ENCODE data around the gene CRACDL.

CRACDL gene, protein sequence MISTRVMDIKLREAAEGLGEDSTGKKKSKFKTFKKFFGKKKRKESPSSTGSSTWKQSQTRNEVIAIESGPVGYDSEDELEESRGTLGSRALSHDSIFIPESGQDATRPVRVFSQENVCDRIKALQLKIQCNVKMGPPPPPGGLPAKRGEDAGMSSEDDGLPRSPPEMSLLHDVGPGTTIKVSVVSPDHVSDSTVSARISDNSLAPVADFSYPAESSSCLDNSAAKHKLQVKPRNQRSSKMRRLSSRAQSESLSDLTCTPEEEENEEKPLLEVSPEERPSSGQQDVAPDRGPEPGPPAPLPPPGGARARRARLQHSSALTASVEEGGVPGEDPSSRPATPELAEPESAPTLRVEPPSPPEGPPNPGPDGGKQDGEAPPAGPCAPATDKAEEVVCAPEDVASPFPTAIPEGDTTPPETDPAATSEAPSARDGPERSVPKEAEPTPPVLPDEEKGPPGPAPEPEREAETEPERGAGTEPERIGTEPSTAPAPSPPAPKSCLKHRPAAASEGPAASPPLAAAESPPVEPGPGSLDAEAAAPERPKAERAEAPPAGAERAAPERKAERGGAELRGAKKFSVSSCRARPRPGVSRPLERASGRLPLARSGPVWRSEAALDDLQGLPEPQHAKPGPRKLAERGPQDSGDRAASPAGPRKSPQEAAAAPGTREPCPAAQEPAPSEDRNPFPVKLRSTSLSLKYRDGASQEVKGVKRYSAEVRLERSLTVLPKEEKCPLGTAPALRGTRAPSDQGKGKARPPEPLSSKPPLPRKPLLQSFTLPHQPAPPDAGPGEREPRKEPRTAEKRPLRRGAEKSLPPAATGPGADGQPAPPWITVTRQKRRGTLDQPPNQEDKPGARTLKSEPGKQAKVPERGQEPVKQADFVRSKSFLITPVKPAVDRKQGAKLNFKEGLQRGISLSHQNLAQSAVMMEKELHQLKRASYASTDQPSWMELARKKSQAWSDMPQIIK

DNA sequence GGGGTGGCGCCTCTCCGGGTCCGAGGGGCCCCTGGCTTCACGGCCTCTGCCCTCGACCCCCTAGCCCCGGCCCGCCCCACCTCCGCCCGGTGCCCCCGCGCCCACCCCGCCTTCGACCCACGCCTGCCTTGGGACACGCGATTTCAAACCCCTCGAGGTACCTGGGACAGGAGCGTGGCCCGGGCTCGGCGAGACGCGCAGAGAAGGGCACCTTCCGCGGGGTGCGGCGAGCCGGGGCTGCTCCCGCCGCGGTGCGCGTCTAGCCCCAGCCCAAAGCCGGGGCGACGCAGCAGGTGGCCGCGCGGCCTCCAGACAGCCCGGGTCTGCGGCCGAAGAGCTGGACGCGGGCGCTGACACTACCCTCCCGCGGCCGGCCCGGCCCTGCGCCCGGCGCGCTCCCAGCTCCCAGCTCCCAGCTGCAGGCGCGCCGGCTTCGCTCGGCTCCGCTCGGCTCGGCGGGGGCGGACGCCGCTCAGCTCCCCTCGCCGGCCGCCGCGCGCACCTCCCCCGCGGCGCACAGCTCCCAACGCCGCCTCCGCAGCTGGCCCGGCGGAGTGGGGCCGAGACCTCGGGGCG, at the start of gene CRACDL:
Gene CRACDL (minus strand): TSS at position 449 of the 576 bp plus-strand sequence. CDS start 89,425 bp downstream, outside the sequence.
- no peak for DNase-seq

DNA sequence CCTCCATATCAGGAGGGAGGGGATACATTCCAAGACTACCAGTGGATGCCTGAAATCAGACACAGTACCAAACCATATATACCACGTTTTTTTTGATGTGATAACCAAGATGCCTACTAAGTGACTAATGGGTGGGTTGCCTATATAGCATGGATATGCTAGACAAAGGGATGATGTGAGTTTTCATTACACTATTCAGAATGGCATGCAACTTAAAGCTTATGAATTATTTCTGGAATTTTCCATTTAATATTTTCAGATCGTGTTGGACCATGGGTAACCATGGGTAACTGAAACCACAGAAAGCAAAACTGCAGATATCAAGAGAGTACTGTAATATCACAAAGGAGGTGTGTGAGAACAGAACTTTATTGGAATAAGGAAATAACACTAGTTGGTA, 39.6 kb upstream of the CRACDL start:
- no peak for DNase-seq

DNA sequence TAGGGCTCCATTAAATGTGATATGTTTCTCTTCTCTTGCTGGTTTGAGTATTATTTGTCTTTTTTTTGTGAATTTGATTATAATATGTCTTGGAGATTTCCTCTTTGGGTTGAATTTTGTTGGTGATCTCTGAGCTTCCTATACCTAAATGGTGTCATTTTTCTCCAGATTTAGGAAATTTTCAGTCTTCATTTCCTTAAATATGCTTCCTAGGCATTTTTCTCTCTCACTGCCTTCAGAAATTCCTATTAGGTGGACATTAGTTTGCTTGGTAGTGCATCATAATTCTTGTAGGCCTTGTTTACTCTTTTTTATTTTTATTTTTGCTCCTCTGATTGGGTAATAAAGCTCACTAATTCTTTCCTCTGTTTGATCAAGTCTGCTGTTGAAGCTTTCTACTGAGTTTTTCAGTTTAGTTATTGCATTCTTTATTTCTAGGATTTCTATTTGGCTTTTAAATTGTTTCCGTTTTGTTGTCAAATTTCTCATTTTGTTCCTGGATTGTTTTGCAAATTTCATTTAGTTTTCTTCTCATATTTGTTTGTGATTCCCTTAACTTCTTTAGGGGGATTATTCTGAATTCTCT, 36.6 kb upstream of the CRACDL start:
- no peak for DNase-seq

DNA sequence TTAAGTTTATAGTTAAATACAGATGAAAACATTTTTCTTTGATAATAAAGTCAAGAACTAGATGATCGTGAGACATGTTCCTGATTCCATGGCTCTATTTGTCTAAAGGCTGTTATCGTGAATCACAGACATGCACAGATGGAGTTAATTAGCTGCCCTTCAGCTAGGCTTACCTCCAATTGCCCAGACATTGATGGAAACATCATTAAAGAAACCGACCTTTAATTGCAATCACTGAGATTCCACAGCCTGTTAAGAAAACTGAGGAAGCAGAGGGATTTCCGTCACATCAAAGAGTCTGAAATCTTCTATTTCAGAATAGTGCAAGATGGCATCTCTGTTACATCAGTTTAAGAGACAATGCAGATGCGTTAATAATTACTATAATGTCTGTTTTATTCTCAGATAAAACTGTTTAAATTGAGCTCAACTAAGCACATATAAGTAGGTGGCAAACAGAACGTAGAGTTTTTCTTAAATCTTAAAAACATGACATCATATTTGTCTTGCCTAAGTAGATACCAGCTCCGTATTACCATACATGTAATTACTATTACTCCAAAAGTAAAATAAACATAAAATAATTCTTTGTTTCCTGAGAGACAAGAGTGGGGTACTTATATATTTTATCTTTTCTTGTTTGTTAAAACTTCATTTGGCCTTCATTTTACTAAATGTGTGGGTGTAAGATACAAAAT, 23.9 kb upstream of the CRACDL start:
- DNase-seq = no peak

DNA sequence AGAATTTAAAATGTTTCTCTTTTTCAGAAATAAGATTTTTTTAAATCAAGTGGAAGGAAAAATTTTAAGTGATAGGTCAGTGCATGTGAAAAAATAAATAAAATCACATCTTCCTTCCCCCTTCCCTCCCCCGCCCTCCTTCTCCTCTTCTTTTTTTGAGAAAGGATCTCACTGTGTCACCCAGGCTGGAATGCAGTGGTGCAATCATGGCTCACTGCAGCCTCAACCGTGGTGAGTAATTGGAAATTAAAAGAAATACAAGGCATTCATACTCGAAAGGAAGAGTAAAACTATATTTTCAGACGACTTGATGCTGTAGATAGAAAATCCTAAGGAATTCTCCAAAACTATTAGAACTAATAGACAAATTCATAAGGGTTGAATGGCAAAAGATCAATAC, 16.9 kb upstream of the CRACDL start:
- no peak for DNase-seq

DNA sequence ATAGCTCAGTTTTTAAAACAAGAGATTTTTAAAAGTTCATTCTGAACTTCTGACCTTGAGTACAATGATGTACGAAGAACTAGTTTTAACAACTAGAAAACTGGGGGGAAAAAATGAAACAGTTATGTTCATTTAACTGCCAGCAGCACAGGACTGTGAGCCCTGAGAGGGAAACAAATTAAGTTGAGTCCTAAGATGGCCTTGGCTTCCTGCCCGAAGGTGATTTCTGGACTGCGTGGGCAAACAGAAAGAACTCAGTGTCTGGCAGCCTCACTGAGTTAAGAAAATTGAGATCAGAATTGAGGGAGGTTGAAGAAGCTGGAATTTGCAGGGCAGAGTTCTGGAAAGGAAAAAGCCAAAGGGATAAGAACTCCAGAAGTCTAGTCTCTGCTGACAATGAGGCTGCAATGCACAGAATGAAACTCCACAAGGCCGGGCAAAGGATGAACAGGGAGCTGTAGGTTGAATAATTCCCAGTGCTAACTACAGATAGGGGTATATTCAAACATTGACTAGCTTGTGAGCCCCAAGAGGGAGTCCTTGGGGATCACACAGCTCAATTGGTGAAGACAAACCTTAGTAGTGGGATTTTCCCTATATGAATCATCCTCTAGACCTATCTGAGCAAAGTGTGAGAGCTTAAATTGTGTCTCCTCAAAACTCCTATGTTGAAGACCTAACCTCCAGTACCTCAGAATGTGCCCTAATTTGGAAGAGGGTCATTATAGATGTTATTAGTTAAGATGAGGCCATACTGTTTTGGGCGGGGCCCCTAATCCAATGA, 13.1 kb upstream of the CRACDL start:
- DNase-seq = no peak

DNA sequence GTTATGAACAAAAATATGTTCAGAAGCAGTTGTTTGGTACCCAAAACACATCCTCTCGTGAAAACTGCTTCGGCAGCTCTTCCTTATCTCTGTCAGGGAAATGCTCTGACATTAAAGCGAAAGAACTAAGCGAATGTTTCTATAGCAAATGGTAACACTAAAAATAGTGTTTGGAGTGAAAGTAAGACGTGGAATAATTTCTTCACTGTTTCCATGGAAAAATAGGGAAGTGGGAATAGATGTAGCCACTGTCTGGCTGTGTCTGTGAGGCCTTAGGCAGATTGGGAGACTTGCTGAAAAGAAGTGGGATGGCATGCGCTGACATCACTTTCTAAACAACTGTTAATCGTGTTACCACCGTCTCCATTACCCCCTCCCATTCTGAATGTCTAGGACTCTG, 11.5 kb upstream of the CRACDL start:
- no peak for DNase-seq

DNA sequence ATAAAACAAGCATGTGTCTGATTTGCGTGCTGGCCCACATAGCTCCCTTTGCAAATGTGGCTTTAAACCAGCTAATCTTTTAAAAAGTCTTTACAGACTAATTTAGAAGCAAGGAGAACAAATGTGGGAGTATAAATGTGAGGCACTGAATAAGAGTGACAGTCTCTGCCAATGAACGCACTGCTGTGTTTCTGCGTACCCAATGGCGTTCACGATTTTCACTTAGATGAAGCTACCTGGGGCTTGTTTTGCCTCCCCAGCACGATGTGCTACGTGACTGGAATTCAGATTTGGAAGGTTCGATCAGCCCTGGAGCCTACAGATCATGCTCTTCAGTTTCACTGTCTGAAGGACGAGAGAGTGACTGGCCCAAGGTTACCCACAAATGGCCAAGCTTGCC, 10.8 kb upstream of the CRACDL start:
- DNase-seq = no peak

DNA sequence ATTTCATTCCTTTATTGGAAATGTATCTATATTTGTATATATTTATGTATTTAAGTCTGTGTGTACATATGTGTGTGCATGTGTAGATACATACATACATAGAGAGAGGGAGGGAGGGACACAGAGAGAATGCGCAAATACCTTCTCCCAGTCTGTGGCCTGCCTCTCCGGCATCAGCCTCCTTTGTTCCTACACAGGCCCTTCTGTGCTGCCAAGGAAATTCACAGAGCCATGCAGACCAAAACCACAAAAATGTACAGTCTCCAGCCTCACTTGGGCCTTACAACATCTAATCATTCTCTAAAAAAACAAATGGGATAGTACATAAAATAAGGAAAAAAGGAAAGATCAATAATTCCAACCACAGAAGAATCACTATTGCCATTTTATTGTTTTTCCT, 8.8 kb upstream of the CRACDL start:
- no peak for DNase-seq

DNA sequence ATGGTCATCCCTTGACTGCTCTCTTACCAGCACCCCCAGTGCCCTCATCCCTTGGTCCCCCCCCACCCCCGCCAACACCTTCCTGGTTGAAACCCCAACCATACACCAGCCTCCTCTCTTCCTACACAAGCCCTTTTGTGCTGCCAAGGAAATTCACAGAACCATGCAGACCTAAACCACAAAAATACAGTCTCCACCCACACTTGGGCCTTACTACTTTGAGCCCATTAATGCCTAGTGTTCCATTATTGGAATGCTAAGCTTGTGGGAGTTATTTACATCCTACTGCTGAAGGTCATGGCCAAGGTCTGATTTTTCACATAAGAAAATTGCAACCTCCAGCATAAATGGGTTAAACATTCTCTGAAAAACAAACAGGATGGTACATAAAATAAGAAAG, 4.1 kb upstream of the CRACDL start:
- no peak for DNase-seq

DNA sequence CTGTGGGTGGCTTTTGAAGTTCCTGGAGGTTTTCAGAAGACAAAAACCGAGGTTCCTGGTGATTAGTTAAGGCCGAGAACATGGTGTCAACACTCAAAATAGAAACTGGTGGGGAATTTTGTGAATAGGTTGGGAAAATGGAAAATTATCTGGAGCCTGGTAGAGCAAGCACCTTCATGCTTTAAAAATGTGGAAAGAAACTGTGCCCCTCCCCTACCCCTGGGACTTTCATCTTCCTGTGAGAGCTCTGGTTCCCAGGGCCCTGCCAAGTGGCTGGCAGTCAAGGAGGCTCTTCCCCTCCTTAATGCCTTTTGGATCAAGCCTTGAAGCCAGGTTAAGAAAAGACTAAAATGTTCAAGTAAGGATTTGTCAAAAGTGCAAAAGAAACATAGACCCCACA, 1.9 kb upstream of the CRACDL start:
- DNase-seq = no peak

DNA sequence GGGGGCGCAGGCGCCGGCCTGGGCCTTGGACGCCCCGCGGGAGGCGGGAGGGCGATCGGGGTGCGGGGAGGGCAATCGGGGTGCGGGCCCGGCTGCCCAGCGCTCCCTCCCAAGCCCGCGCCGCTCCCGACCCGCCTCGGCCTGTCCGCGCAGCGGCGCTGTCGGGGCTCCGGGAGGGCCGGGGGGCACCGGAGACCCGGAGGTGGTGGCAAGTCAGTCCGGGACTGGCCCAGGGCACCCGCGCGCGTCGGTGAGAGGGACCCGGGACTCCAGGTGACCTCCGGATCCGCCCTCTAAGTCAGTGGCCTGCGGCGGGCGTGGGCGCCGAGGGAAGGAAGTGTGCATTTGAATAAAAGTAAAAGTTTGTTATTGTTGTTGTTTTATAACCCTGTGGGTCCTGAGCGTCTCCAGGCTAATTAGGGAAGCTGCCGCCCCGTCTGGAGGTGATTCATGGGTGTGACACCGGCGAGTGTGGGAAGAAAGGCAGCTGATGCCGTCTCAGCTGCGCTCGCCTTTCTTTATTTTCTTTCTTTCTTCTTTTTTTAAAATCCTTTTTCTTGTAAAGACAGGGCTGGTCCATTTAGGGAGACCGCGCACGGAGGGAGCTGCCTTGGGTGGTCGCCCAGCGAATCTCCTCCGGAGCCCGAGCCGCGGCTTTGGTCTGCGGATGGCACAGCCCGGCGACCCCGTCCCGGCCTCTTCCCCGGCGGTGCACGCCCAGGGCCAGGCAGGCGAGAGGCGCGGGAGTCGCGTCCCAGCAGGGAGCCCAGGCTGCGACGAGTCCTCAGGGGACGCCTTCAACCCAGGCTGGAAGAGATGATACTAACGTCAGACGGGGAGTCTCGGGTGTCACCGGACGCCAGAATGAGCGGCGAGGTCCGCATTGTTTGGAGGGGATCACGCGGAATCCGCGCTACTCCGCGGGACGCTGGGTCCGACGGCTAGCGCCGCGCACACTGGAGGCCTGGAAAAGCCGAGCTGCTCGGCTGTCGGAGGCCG, 627 bp upstream of the CRACDL start:
- no peak for DNase-seq

DNA sequence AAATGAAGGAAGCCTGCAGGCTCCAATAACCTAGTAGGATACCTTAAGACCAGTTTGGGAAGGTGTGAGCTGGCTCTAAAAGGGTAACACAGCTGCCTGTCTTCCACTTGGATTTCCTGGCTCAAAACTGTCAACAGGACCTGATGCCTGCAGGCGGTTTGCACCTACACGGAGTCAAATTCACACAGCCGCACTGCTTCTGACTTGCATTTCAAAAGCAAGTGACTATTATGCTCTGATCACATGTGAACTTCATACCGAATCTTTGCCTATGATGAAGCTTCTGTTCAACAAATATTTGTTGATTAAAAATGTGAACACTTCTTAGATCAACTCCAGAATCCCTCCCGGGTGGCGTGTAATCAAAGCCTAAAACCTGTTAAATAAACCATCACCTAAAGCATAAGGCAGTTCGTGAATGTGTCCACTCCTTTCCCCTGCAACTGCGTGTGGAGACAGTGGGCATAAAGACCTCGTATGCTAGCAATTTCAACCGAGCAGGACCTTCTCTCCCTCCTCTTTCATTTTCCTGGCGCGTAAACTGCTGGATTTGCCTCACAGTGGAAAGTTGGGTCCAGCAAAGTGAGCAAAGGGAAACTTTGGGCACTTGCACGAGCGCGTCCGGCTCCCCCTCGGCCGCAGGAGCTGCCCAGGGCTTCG, 784 bp downstream of the CRACDL start:
- no peak for DNase-seq

DNA sequence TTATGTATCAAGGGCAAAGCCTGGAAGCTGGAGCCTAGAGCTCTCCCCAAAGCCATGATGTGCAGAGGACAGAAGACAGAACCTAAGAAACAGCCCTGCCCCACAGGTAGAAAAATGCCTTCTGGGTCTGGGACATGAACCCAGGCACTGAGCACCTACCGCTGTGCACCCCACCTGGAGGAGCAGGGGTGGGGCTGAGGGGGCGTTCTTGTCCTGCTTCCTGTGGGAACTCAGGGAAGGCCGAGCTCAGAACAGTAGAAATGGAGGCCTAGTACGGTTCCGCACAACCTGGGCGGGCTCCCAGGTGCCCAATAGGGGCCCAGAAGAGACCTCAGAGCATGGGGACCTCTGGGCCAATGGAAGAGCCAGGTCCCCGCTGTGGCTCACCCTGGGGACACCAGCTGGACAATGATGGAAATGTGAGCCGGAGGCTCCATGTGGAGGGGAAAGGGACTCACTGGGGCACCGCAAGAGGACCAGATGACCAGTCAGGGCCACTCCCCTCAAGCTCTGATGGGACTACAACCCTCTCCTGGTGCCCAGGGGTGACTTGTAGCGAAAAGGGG, 3.2 kb downstream of the CRACDL start:
- no peak for DNase-seq

DNA sequence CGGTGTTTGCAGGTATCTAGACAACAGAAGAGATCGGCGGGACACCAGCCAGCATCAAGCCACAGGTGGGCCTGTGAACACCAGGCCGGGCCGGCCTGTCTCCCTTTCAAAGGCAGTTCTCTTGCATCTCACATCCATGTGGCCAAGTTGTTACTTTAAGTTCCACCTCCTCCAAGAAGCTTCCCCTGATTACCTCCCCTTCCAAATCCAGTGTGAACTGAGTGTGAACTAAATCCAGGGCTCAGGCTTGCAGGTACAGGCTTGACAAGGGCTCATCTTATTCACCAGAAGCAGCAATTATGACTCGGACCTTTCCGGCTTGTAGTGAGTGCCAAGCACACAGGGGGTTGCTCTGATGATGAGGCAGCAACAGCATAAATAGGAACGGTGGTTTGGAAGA, 3.9 kb downstream of the CRACDL start:
- DNase-seq = no peak

DNA sequence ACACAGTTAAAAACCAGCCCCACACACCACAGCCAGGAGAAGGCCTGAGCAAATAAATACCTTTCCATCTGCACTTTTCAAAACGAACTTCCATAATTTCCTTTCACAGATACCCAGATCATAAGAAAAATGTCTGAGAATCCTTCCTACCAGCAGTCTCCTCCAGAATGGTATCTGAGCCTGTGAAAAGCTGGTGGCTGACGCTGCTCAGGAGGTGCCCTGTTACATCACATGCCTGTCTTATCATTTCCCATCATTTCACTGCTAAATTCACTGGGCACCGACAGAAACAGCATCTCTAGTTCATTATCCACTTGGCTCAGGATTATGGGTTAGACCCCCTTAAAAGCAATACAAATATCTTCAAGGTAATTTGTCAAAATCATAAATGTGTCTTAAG, 4.4 kb downstream of the CRACDL start:
- DNase-seq = no peak

DNA sequence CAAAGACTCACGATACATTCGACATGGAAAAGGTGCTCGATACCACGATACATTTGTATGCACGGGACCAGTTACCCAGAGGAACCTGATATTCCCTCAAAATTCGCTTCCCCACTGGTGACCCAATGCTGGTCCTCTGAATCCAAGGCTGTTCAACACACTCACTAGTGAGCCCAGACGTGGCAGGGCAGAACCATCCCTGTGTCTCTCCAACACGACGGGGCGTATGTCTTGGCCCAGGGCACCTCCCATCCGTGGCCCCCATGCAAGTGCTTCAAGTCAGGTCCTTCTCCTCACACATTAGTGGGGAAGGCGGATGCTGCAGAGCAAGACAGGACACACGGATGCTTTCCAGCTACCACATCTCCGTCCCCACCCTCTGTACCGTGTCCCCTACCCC, 6.1 kb downstream of the CRACDL start:
- no peak for DNase-seq

DNA sequence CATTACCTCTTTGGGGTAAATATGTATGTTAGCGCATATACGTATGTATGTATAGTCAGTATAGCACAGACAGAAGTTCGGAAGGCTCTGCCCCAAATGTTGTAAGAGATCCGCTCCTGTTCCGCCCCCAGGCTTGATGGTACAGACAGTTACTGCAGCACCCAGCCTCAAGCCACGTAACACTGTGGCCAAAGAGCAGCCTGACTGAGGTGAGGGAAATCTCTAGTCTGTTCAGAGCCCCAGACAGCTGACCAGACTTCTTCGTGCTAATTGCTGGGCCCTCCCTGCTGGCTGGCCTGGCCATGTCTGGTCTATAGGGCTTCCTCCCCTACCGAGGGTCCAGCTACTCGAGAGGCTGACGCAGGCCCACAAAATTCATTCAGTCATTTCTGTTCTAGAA, 7.8 kb downstream of the CRACDL start:
- no peak for DNase-seq

DNA sequence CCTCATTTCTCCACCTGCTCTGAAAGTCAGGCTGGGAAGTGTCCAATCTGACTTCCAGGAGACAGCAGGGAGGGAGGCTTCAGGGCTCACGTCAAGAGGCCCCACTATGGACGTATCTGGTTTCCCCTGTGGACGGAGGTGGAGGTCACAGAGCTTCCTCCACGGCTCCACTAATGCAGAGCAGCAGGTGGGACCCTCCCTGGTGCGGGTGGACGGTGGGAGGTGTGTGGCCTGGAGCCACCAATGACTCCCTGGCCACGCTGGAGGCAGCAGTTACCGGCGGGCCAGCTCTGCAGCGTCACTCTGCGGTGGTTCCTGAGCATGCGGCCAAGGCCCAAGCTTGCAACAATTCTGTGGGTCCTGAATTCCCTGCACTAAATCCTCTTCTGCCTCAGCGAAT, 9.0 kb downstream of the CRACDL start:
- DNase-seq = no peak

DNA sequence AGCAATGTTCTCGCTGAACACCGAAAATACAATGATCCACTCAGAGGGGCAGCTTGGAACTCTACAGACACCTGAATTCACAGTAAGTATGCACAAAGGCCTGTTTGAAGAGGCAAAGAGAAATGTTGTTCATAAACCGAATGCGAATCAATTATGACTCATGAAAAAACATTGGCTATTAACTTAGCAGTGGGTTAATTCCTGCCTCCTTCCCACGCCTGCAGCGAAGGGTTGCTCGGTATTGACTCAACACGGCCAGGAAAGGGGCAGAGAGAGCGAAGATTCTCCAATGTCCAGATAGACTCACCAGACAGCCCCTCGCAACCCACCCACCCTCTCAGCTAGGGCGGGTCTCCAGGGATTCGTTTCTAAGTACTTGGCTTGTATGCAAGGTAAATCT, 9.4 kb downstream of the CRACDL start:
- no peak for DNase-seq

Measured in NCI-H2227 treated with DMSO at 0.1 percent for 48 hours (cell line).